HepG2 (cell line): ENCODE results near the gene ABI2. TPM values are rescaled to one million over a fixed set of nuclear protein-coding genes. Genes with fewer than 3 reads are reported as not detected.

ENCODE experiments used
- ATAC-seq: fragments of 200-7000 bp; cut with Tn5 transposase; 3 replicates; pipeline ENCODE4 v1.9.1; 2020; ENCODE audit warnings: mild to moderate bottlenecking, moderate library complexity
- BruUV-seq: library from RNA; stranded (reverse); fragments of 400-500 nt; replicated peaks from 2 replicates; lab custom pipeline; 2021; lab: Mats Ljungman, UMichigan
- CTCF ChIA-PET: fragments of 300-600 bp; formaldehyde crosslinking; extraction: SDS; loops from one replicate; lab custom pipeline; 2021; ENCODE audit warnings: low total read pairs, inconsistent platforms, low intra/inter-chr PET ratio; lab: Yijun Ruan, JAX
- POLR2A ChIA-PET: fragments of 350-600 bp; sonication (Branson Sonifier 250); formaldehyde crosslinking; loops from one replicate; lab custom pipeline; 2020; ENCODE audit warnings: antibody characterized with exemption, inconsistent platforms; lab: Yijun Ruan, JAX
- DNase-seq: peaks from one replicate; pipeline ENCODE4 v3.0.0-alpha.2; 2015; ENCODE audit warnings: low spot score
- FAIRE-seq: peaks from 3 replicates; lab custom pipeline; 2011; peaks lifted over from hg19 to GRCh38; lab: Jason Lieb, UNC
- H2AFZ ChIP-seq: one replicate; pipeline ENCODE4 v1.6.1; 2011; ENCODE audit warnings: low read length, inconsistent platforms
- H3K27ac ChIP-seq: fragments of 300-600 bp; 3 replicates; pipeline ENCODE4 v1.8.0; 2011; ENCODE audit warnings: mixed run types, mild to moderate bottlenecking, mixed read lengths, low read length, inconsistent platforms; ENCODE audit not compliant: insufficient read depth; ENCODE audit errors: extremely low read length
- H3K27me3 ChIP-seq, 2 experiments: fragments of 200-600 bp in 1 of 2; 2 replicates in 1 of 2; 3 replicates in 1 of 2; pipeline versions ENCODE4 v1.6.0 to v1.8.0; 2011; ENCODE audit warnings: low read length in 2 of 2, mild to moderate bottlenecking in 2 of 2, moderate library complexity in 2 of 2, inconsistent platforms in 1 of 2; ENCODE audit not compliant: insufficient read depth in 2 of 2, control insufficient read depth in 1 of 2
- H3K36me3 ChIP-seq, 2 experiments: fragments of 200-600 bp in 1 of 2; replicated peaks in 1 of 2; 2 replicates in 1 of 2; 3 replicates in 1 of 2; pipeline versions ENCODE4 v1.5.1 to v1.8.0; 2011; ENCODE audit warnings: low read length in 2 of 2, inconsistent platforms in 1 of 2; ENCODE audit not compliant: insufficient read depth in 2 of 2, control insufficient read depth in 1 of 2
- H3K4me1 ChIP-seq: 2 replicates; pipeline ENCODE4 v1.5.1; 2012; ENCODE audit warnings: low read length, inconsistent platforms; ENCODE audit not compliant: insufficient read depth
- H3K4me2 ChIP-seq: 2 replicates; pipeline ENCODE4 v1.6.0; 2011; ENCODE audit warnings: low read depth, low read length, inconsistent platforms
- H3K4me3 ChIP-seq, 3 experiments: fragments of 200-600 bp in 1 of 3; sonication (generic), shearing (Covaris generic) in 1 of 3; replicated peaks in 1 of 3; 2 replicates each; pipeline ENCODE4 v1.5.1; 2011 to 2016; ENCODE audit warnings: low read length in 3 of 3, inconsistent platforms in 2 of 3, low read depth in 2 of 3, mild to moderate bottlenecking in 2 of 3, control low read depth in 1 of 3, mixed read lengths in 1 of 3; ENCODE audit not compliant: insufficient read depth in 1 of 3
- H3K79me2 ChIP-seq: one replicate; pipeline ENCODE4 v1.6.1; 2011; ENCODE audit warnings: low read length, inconsistent platforms; ENCODE audit not compliant: insufficient read depth
- H3K9ac ChIP-seq: 2 replicates; pipeline ENCODE4 v1.6.0; 2011; ENCODE audit warnings: mild to moderate bottlenecking, low read depth, low read length, inconsistent platforms; ENCODE audit not compliant: insufficient read depth
- H3K9me3 ChIP-seq: 2 replicates; pipeline ENCODE4 v1.5.1; 2012; ENCODE audit warnings: mild to moderate bottlenecking, low read length
- H4K20me1 ChIP-seq: 2 replicates; pipeline ENCODE4 v1.6.0; 2011; ENCODE audit warnings: inconsistent platforms, mild to moderate bottlenecking, low read length, moderate library complexity; ENCODE audit not compliant: insufficient read depth
- AHR ChIP-seq: IDR thresholded peaks from 2 replicates; pipeline ENCODE4 v1.6.1; 2018; ENCODE audit warnings: missing genetic modification reagents, missing compliant biosample characterization
- BORCS8-MEF2B ChIP-seq: sonication (generic); formaldehyde crosslinking; IDR thresholded peaks from 2 replicates; pipeline ENCODE4 v1.8.0; 2022; ENCODE audit warnings: mild to moderate bottlenecking, missing genetic modification reagents
- CC2D1A ChIP-seq: sonication (generic); formaldehyde crosslinking; IDR thresholded peaks from 2 replicates; pipeline ENCODE4 v1.8.1; 2023; ENCODE audit warnings: mild to moderate bottlenecking, missing genetic modification reagents
- CERS6 ChIP-seq: sonication (generic); formaldehyde crosslinking; IDR thresholded peaks from 2 replicates; pipeline ENCODE4 v1.5.0; 2020; ENCODE audit warnings: missing genetic modification reagents
- ELF1 ChIP-seq: sonication (generic); formaldehyde crosslinking; IDR thresholded peaks from 2 replicates; pipeline ENCODE4 v1.4.0; 2020; ENCODE audit warnings: missing genetic modification reagents
- GLI4 ChIP-seq: sonication (generic); formaldehyde crosslinking; IDR thresholded peaks from 2 replicates; pipeline ENCODE4 v1.5.1; 2020; ENCODE audit warnings: missing genetic modification reagents, mild to moderate bottlenecking, moderate library complexity, borderline replicate concordance
- NONO ChIP-seq, 2 experiments: fragments of 450-650 bp in 1 of 2; sonication (generic) in 1 of 2; formaldehyde crosslinking in 1 of 2; IDR thresholded peaks in 1 of 2; conservative IDR thresholded peaks in 1 of 2; 2 replicates each; pipeline versions ENCODE4 v1.6.1 to v1.8.0; 2017 to 2022; ENCODE audit warnings: mild to moderate bottlenecking in 1 of 2, missing genetic modification reagents in 1 of 2, moderate library complexity in 1 of 2
- ONECUT2 ChIP-seq: sonication (generic); formaldehyde crosslinking; IDR thresholded peaks from 2 replicates; pipeline ENCODE4 v1.4.0; 2020; ENCODE audit warnings: missing genetic modification reagents
- PPARG ChIP-seq: conservative IDR thresholded peaks from 2 replicates; pipeline ENCODE4 v1.6.1; 2016; ENCODE audit warnings: missing biosample characterization, missing genetic modification reagents
- PRMT3 ChIP-seq: sonication (generic); formaldehyde crosslinking; IDR thresholded peaks from 2 replicates; pipeline ENCODE4 v1.8.1; 2022; ENCODE audit warnings: low read depth, mild to moderate bottlenecking, moderate library complexity, missing genetic modification reagents, borderline replicate concordance
- SOX5 ChIP-seq: IDR thresholded peaks from 2 replicates; pipeline ENCODE4 v1.6.1; 2016; ENCODE audit warnings: borderline replicate concordance
- TERF1 ChIP-seq: sonication (generic); formaldehyde crosslinking; IDR thresholded peaks from 2 replicates; pipeline ENCODE4 v1.8.0; 2022; ENCODE audit warnings: mild to moderate bottlenecking, missing genetic modification reagents, moderate library complexity
- ZBTB1 ChIP-seq: sonication (generic); formaldehyde crosslinking; IDR thresholded peaks from 2 replicates; pipeline ENCODE4 v1.4.0; 2020; ENCODE audit warnings: missing genetic modification reagents, borderline replicate concordance
- ZNF780A ChIP-seq: sonication (generic); formaldehyde crosslinking; IDR thresholded peaks from 2 replicates; pipeline ENCODE4 v1.8.0; 2022; ENCODE audit warnings: mild to moderate bottlenecking, missing genetic modification reagents, moderate library complexity
- ZNF878 ChIP-seq: sonication (generic); formaldehyde crosslinking; IDR thresholded peaks from 2 replicates; pipeline ENCODE4 v1.8.1; 2023; ENCODE audit warnings: mild to moderate bottlenecking, missing genetic modification reagents, moderate library complexity
- WGBS: methylation state at CpG from one replicate; pipeline ENCODE4 v1.1.6; 2017; ENCODE audit warnings: low lambda C conversion rate; 5-methylcytosine and 5-hydroxymethylcytosine counted together
- in situ Hi-C: cut with HindIII; loops from 2 replicates; pipeline ENCODE4 v1.10.0; 2017; ENCODE audit warnings: low pct_unique_long_range_greater_than_20kb; ENCODE audit not compliant: extremely low pct_ligation_motif_present
- intact Hi-C: fragments of 100-400 bp; cut with micrococcal nuclease; formaldehyde crosslinking; loops from one replicate; pipeline ENCODE4 v1.10.0; 2022; ENCODE audit not compliant: unreplicated experiment
- polyA plus RNA-seq, 8 experiments: library from polyadenylated mRNA; depleted of rRNA in 3 of 8; stranded (reverse) in 7 of 8; unstranded in 1 of 8; fragments of >200 nt; fragmentation: Illumina TruSeq in 4 of 8; extraction: Trizol in 4 of 8; gene quantifications; 2 replicates each; pipeline versions ENCODE4 v1.2.1 to v1.2.3, GENCODE V29; 2011 to 2016; ENCODE audit warnings: low read depth in 4 of 8, missing spikeins in 1 of 8, mixed read lengths in 1 of 8; ENCODE audit not compliant: insufficient read depth in 1 of 8
- total RNA-seq, 5 experiments: library from RNA; depleted of rRNA; stranded (reverse); fragments of >200 nt; fragmentation: Illumina TruSeq; extraction: Trizol; gene quantifications; 2 replicates each; pipeline ENCODE4 v1.2.3, GENCODE V29; 2016; ENCODE audit warnings: low read depth in 1 of 5
- TF ChIP-seq, protein P1 (sequence below): sonication (generic); formaldehyde crosslinking; conservative IDR thresholded peaks from 2 replicates; pipeline ENCODE4 v1.4.0; 2020; ENCODE audit warnings: missing genetic modification reagents
- TF ChIP-seq, protein P2 (sequence below): IDR thresholded peaks from 2 replicates; pipeline ENCODE4 v1.6.1; 2016; ENCODE audit warnings: low read depth, borderline replicate concordance

Gene ABI2
- total and polyA plus RNA-seq, 2 of the 13 experiments (the other 11 are each of a cell fraction or from before 2014, with no cell fraction given) = 28.4 to 32.4 TPM

DNA sequence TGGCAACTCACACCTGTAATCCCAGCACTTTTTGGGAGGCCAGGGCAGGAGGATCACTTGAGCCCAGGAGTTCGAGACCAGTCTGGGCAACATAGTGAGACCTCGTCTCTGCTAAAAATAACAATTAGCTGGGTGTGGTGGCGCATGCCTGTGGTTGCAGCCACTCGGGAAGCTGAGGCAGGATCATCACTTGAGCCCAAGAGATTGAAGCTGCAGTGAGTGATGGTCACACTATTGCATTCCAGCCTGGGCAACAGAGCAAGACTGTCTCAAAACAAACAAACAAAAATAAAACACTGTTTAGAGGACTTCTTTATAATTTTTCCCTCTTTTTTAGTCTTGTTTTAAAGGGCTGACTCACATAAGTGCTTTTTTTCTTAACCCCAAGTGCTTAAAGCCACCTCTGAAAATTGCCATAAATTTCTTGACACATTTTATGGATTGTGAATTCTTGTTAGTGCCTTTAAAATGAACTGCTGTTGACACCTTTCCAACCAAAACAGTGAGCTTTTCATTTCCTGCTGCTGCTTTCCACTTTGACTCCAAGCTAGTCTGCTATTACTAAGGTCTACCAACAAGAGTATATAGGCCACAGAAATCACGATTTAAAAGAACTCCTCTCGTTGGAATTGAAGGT lies 47.6 kb upstream of the ABI2 start:
- Histone ChIP-seq H3K4me2 (no peak overlapping the region), H3K27ac (no peak overlapping the region), H3K4me3 (no peak overlapping the region), H3K9ac (no peak overlapping the region), H2AFZ (no peak overlapping the region), H3K36me3 (peaks cover 18 to 66% of the 10 kb centered on the region in 2 experiments; a peak in 4 of 5 replicates), H3K9me3 (no peaks in the 10 kb centered on the region), H3K4me1 (no peaks in the 10 kb centered on the region), H4K20me1 (no peaks in the 10 kb centered on the region), H3K79me2 (no peaks in the 10 kb centered on the region), H3K27me3 (no peaks in the 10 kb centered on the region)
- WGBS = 97% methylated on average over 6 of the region's 6 CpGs
- CTCF ChIA-PET = no interaction called here
- in situ Hi-C loops = no loop called here
- FAIRE-seq = no peak
- intact Hi-C loops = no loop called here
- ATAC-seq = no peak
- POLR2A ChIA-PET = no interaction called here
- no peak for DNase-seq
- no TSS peak for BruUV-seq
- TF ChIP-seq, protein P1, sequence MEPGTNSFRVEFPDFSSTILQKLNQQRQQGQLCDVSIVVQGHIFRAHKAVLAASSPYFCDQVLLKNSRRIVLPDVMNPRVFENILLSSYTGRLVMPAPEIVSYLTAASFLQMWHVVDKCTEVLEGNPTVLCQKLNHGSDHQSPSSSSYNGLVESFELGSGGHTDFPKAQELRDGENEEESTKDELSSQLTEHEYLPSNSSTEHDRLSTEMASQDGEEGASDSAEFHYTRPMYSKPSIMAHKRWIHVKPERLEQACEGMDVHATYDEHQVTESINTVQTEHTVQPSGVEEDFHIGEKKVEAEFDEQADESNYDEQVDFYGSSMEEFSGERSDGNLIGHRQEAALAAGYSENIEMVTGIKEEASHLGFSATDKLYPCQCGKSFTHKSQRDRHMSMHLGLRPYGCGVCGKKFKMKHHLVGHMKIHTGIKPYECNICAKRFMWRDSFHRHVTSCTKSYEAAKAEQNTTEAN (CRISPR knock-in tag) = no peak
- TF ChIP-seq SOX5 (CRISPR knock-in tag) (no peak), CERS6 (CRISPR knock-in tag) (no peak), GLI4 (CRISPR knock-in tag) (no peak), ONECUT2 (no peak), ZNF878 (no peak), AHR (CRISPR knock-in tag) (no peak), BORCS8-MEF2B (CRISPR knock-in tag) (no peak), ZNF780A (no peak), ZBTB1 (CRISPR knock-in tag) (no peak), CC2D1A (no peak), NONO (IDR thresholded peaks at IDR 0.05) (no peak), NONO (CRISPR knock-in tag; conservative IDR thresholded peaks at IDR 0.05) (no peak), PRMT3 (CRISPR knock-in tag) (no peak), ELF1 (CRISPR knock-in tag) (no peak), TERF1 (CRISPR knock-in tag) (no peak), PPARG (CRISPR knock-in tag) (no peak)
- TF ChIP-seq, protein P2, sequence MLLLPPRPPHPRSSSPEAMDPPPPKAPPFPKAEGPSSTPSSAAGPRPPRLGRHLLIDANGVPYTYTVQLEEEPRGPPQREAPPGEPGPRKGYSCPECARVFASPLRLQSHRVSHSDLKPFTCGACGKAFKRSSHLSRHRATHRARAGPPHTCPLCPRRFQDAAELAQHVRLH = no peak
- TF ChIP-seq, all 625 proteins: peak for 0
